ENCODE data around the gene PADI4. TPM values are rescaled to one million over a fixed set of nuclear protein-coding genes. Genes with fewer than 3 reads are reported as not detected.

PADI4 gene
- total RNA-seq, 2 donors from 2014 or later, result not detected

GRCh38 chr1:17329610-17330009 lies 21.6 kb downstream of the PADI4 start:
- Histone ChIP-seq H3K4me3 (no peak overlapping the region), H3K4me1 (replicated peaks) (no peaks in the 10 kb centered on the region), H3K27ac (no peak overlapping the region), H3K36me3 (no peaks in the 10 kb centered on the region), H3K27me3 (replicated peaks; ENCODE audit: insufficient read depth) (no peaks in the 10 kb centered on the region), H3K9me3 (no peaks in the 10 kb centered on the region)
- intact Hi-C loops (cut with DNase I), result loop anchor here (10.0 kb wide), 1 partner anchor 205 kb away; no protein-coding TSS in a partner anchor
- no peak for TF ChIP-seq CTCF (IDR thresholded peaks at IDR 0.05)
- TF ChIP-seq POLR2AphosphoS5 (IDR thresholded peaks at IDR 0.05), result no peak
- TF ChIP-seq POLR2A (IDR thresholded peaks at IDR 0.05), result no peak
- no peak for DNase-seq (ENCODE audit: low spot score)
- 92% methylated on average over 4 of the region's 4 CpGs for WGBS

DNA sequence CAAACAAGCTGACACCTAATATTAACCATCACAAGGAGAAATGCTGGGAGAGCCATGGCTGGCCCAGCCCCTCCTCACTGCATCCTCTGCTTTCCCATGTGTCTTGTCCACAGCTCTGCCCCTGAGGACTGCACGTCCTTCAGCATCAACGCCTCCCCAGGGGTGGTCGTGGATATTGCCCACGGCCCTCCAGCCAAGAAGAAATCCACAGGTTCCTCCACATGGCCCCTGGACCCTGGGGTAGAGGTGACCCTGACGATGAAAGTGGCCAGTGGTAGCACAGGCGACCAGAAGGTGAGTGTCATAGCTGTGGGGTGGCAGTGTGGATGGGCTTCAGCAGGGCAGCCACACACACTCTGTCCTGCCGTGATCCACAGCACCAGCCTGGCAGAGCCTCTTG lies 22.9 kb downstream of the PADI4 start:
- H3K9me3 ChIP-seq, result no peaks in the 10 kb centered on the region
- H3K27me3 ChIP-seq (replicated peaks; ENCODE audit: insufficient read depth), result no peaks in the 10 kb centered on the region
- DNase-seq (ENCODE audit: low spot score), result no peak
- H3K27ac ChIP-seq, result no peak overlapping the region
- TF ChIP-seq POLR2A (IDR thresholded peaks at IDR 0.05), result no peak
- no peak for TF ChIP-seq POLR2AphosphoS5 (IDR thresholded peaks at IDR 0.05)
- no peak for TF ChIP-seq CTCF (IDR thresholded peaks at IDR 0.05)
- H3K4me3 ChIP-seq, result no peak overlapping the region
- intact Hi-C loops (cut with DNase I), result loop anchor here (10.0 kb wide), 1 partner anchor 206 kb away; no protein-coding TSS in a partner anchor
- no peaks in the 10 kb centered on the region for H3K4me1 ChIP-seq (replicated peaks)
- WGBS, result 76% methylated on average over 7 of the region's 7 CpGs
- no peaks in the 10 kb centered on the region for H3K36me3 ChIP-seq

GRCh38 chr1:17333081-17333480 lies 25.1 kb downstream of the PADI4 start:
- no peak for DNase-seq (ENCODE audit: low spot score)
- intact Hi-C loops (cut with DNase I), result loop anchor here (10.0 kb wide), 1 partner anchor 208 kb away; no protein-coding TSS in a partner anchor
- Histone ChIP-seq H3K9me3 (no peaks in the 10 kb centered on the region), H3K27ac (no peak overlapping the region), H3K4me3 (no peak overlapping the region), H3K27me3 (replicated peaks; ENCODE audit: insufficient read depth) (no peaks in the 10 kb centered on the region), H3K36me3 (no peaks in the 10 kb centered on the region), H3K4me1 (replicated peaks) (no peaks in the 10 kb centered on the region)
- no peak for TF ChIP-seq POLR2AphosphoS5 (IDR thresholded peaks at IDR 0.05)
- TF ChIP-seq POLR2A (IDR thresholded peaks at IDR 0.05), result no peak
- TF ChIP-seq CTCF (IDR thresholded peaks at IDR 0.05), result no peak
- WGBS, result 92% methylated on average over 8 of the region's 8 CpGs

DNA sequence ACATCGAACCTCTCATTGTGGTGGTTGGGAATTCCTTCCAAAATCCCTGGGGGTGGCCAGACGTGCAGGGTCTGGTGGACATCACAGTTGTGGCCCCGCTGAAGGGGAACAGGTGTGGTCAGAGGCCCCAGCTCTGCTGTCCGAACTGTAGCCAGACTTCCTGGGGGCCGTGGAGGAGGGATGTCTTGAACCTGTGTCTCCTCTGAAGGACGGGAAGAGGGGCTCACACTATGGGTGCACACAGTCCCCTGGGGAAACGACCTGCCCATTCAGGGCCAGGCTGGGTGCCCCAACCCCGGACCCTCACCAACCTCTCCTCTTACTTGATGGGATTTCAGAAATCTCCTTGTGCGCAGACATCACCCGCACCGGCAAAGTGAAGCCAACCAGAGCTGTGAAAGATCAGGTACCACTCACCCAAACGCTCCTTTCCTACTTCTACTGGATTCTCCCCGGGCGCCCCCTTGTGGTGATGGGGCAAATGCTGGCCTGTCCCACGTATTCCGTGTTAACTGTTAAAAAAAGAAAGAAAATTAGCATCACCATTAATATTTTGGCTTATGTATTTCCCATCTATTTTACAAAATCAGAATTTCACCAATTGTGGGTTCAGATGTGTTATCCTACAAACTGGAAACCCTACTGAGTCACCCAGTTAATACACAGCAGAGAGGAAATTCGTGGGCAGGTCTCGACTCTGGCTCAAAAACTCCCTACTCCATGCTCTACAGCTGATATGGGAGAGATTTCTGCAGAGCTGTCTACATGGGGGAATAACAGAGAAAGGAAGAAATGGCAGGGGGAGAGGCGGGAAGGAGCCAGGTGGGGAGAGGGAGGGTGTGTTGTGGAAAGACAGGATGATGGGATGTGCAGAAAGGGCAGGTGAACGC lies 28.1 kb downstream of the PADI4 start:
- H3K27me3 ChIP-seq (replicated peaks; ENCODE audit: insufficient read depth), result no peaks in the 10 kb centered on the region
- intact Hi-C loops (cut with DNase I), result loop anchor here (10.0 kb wide), 1 partner anchor 211 kb away; no protein-coding TSS in a partner anchor
- H3K4me3 ChIP-seq, result no peak overlapping the region
- no peak overlapping the region for H3K27ac ChIP-seq
- H3K4me1 ChIP-seq (replicated peaks), result no peaks in the 10 kb centered on the region
- H3K36me3 ChIP-seq, result no peaks in the 10 kb centered on the region
- 34% methylated on average over 20 of the region's 20 CpGs for WGBS
- H3K9me3 ChIP-seq, result no peaks in the 10 kb centered on the region
- TF ChIP-seq CTCF (IDR thresholded peaks at IDR 0.05) (peak; percentile 72 to 84 (median 74)), POLR2AphosphoS5 (IDR thresholded peaks at IDR 0.05) (no peak)
- peak; percentile 66 for DNase-seq (ENCODE audit: low spot score)

Data from prostate gland (tissue), 2 donors.